Fibroblast of pulmonary artery (primary cell): ENCODE results near the gene TKT.
"Not testable (repeated sequence)": the region's sequence is repeated elsewhere in the genome, so short reads cannot be mapped to it uniquely, and the experiment has no call there.

Experiments
- DNase-seq: peaks from one replicate; pipeline ENCODE4 v3.0.0-alpha.2; 2010; ENCODE audit warnings: low read depth
- H3K4me3 ChIP-seq: replicated peaks from 2 replicates; pipeline ENCODE4 v1.5.1; 2011; ENCODE audit warnings: low read depth, mild to moderate bottlenecking, control low read depth, low read length, moderate library complexity
- CTCF ChIP-seq: IDR thresholded peaks from 2 replicates; pipeline ENCODE4 v1.5.1; 2011; ENCODE audit warnings: mild to moderate bottlenecking, control low read depth, low read length, inconsistent platforms; ENCODE audit errors: missing control alignments

The TKT gene

GRCh38 chr3:53255775-53256703, at the start of gene TKT:
Gene TKT, minus strand, starts transcription at chr3:53256022. Its CDS starts 80 bp downstream, at chr3:53255942.
- no peak for TF ChIP-seq CTCF
- DNase-seq = peak; percentile 83
- peak within 1 kb of the TSS; percentile 97 for H3K4me3 ChIP-seq

DNA sequence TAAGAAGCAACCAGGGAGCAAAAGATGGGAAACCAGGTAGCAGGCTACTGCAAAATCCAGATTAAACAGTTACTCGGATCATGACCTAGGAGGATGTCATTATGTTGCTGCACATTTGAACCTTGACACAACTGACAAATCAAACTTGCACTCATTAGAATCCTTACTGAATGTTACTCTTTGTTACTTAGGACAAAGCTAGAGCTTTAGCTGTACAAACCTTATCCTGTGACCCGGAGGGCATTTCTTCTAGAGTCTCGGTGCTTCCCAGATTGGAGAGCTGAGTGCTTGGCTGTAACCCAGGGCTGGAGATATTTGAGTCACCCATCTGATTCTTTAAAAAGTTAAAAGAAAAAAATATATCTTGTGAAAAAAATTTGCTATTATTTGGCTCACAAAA, 48.1 kb upstream of the TKT start:
- TF ChIP-seq CTCF = no peak
- H3K4me3 ChIP-seq = no peak overlapping the region
- peak; percentile 22 for DNase-seq

- no peak for TF ChIP-seq CTCF
- no peak for DNase-seq
- no peak overlapping the region for H3K4me3 ChIP-seq
Observed at GRCh38 chr3:53303549-53303948, 47.7 kb upstream of the TKT start.

DNA sequence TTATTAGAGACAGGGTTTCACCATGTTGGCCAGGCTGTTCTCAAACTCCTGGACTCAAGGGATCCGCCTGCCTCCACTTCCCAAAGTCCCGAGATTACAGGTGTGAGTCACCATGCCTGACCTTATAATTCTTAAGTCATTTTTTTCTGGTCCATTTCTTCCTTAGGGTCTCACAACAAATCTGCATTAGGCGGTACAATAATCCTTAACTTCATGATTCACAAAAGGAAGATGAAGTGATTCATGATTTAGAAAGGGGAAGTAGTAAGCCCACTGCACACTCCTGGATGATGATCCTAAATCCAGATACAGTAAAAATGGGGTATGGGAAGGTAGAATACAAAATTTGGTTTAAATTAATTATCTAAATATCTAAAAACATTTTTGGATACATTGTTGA, 45.0 kb upstream of the TKT start:
- TF ChIP-seq CTCF = no peak
- DNase-seq = no peak
- no peak overlapping the region for H3K4me3 ChIP-seq

DNA sequence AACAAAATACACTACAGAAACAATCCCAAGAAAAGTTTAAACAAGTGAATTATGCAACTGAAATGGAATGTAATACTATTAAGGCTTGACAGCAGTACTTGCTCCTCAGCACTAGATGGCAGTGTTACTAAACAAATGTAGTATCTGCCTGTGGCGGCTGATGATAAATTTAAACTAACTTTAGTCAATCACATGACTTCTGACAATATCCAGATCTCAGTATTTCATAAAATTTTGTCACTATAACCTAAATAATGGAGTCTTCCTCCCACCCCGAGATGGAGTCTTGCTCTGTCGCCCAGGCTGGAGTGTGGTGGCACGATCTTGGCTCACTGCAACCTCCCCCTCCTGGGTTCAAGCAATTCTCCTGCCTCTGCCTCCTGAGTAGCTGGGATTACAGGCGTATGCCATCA, 43.8 kb upstream of the TKT start:
- TF ChIP-seq CTCF = peak; percentile 88
- peak; percentile 76 for DNase-seq
- not testable (repeated sequence) for H3K4me3 ChIP-seq

DNA sequence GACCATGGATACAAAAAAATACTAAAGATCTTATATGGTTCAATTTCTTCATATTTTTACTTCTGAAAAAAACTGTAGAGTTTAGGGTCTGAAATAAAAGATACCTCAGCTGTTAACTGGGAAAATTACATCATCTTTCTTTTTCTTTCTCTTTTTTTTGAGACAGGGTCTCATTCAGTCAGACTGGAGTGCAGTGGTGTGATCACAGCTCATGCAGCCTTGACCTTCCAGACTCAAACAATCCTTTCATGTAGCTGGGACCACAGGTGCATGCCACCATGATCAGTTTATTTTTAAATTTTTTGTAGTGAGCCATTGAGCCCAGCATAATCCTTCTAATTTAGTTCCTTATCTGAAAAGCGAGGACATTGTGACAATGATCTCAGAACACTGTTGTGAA, 39.6 kb upstream of the TKT start:
- TF ChIP-seq CTCF = no peak

GRCh38 chr3:53293867-53294266, 38.0 kb upstream of the TKT start:
- no peak overlapping the region for H3K4me3 ChIP-seq
- no peak for DNase-seq
- no peak for TF ChIP-seq CTCF

More for the DNA sequence above, 39.6 kb upstream of the TKT start:
- H3K4me3 ChIP-seq = no peak overlapping the region
- DNase-seq = no peak
